ENCODE data around the gene NEDD9.

The NEDD9 gene

GRCh38 chr6:11221623-11222384 is 10.7 kb downstream of the NEDD9 start:
- no peak for TF ChIP-seq EZH2phosphoT487 (IDR thresholded peaks at IDR 0.05; ENCODE audit: low read length)
- TF ChIP-seq CTCF (IDR thresholded peaks at IDR 0.05; ENCODE audit: low read length) = no peak
- no peak for TF ChIP-seq EZH2 (optimal IDR thresholded peaks at IDR 0.05; ENCODE audit: low read depth, low read length)
- H3K9me3 ChIP-seq (replicated peaks; ENCODE audit: insufficient read depth, low read length) = no peaks in the 10 kb centered on the region
- H3K4me3 ChIP-seq (ENCODE audit: low read length) = no peak overlapping the region
- no peaks in the 10 kb centered on the region for H3K27me3 ChIP-seq (replicated peaks; ENCODE audit: insufficient read depth, low read length)
- no peaks in the 10 kb centered on the region for H3F3A ChIP-seq (ENCODE audit: insufficient read depth, low read length)
- H3K27ac ChIP-seq (ENCODE audit: low read length) = no peak overlapping the region
- H3K9ac ChIP-seq (ENCODE audit: low read length) = no peak overlapping the region
- no peaks in the 10 kb centered on the region for H3K4me1 ChIP-seq (ENCODE audit: low read length)
- no peak overlapping the region for H3K4me2 ChIP-seq (ENCODE audit: low read depth, low read length)
- no peaks in the 10 kb centered on the region for H3K36me3 ChIP-seq (replicated peaks; ENCODE audit: insufficient read depth, low read length)
- H3K9me2 ChIP-seq (replicated peaks; ENCODE audit: insufficient read depth, low read length) = no peaks in the 10 kb centered on the region
- H4K20me1 ChIP-seq (ENCODE audit: insufficient read depth, low read length) = no peaks in the 10 kb centered on the region
- no peaks in the 10 kb centered on the region for H3K79me2 ChIP-seq (ENCODE audit: low read length)
- no peak overlapping the region for H2AFZ ChIP-seq (ENCODE audit: low read length)
- DNase-seq = no peak

- Histone ChIP-seq H3K9ac (ENCODE audit: low read length) (no peak overlapping the region), H3K27ac (ENCODE audit: low read length) (no peak overlapping the region), H3K79me2 (ENCODE audit: low read length) (no peaks in the 10 kb centered on the region), H3K9me2 (replicated peaks; ENCODE audit: insufficient read depth, low read length) (no peaks in the 10 kb centered on the region), H3K4me2 (ENCODE audit: low read depth, low read length) (no peak overlapping the region), H2AFZ (ENCODE audit: low read length) (no peak overlapping the region), H3K4me3 (ENCODE audit: low read length) (no peak overlapping the region), H3K27me3 (replicated peaks; ENCODE audit: insufficient read depth, low read length) (no peaks in the 10 kb centered on the region), H3K4me1 (ENCODE audit: low read length) (no peaks in the 10 kb centered on the region), H3K9me3 (replicated peaks; ENCODE audit: insufficient read depth, low read length) (no peaks in the 10 kb centered on the region), H4K20me1 (ENCODE audit: insufficient read depth, low read length) (no peaks in the 10 kb centered on the region), H3K36me3 (replicated peaks; ENCODE audit: insufficient read depth, low read length) (no peaks in the 10 kb centered on the region), H3F3A (ENCODE audit: insufficient read depth, low read length) (no peaks in the 10 kb centered on the region)
- DNase-seq = no peak
- TF ChIP-seq EZH2 (optimal IDR thresholded peaks at IDR 0.05; ENCODE audit: low read depth, low read length) (no peak), CTCF (IDR thresholded peaks at IDR 0.05; ENCODE audit: low read length) (no peak), EZH2phosphoT487 (IDR thresholded peaks at IDR 0.05; ENCODE audit: low read length) (no peak)
Observed at GRCh38 chr6:11219400-11219834, 13.1 kb downstream of the NEDD9 start.

- H3K36me3 ChIP-seq (replicated peaks; ENCODE audit: insufficient read depth, low read length) = no peaks in the 10 kb centered on the region
Observed at GRCh38 chr6:11218538-11219399, 13.7 kb downstream of the NEDD9 start.

More at GRCh38 chr6:11218538-11219399, 13.7 kb downstream of the NEDD9 start:
- H4K20me1 ChIP-seq (ENCODE audit: insufficient read depth, low read length) = no peaks in the 10 kb centered on the region
- H3K4me1 ChIP-seq (ENCODE audit: low read length) = no peaks in the 10 kb centered on the region
- no peaks in the 10 kb centered on the region for H3K27me3 ChIP-seq (replicated peaks; ENCODE audit: insufficient read depth, low read length)
- H3K9ac ChIP-seq (ENCODE audit: low read length) = no peak overlapping the region
- no peak overlapping the region for H3K4me2 ChIP-seq (ENCODE audit: low read depth, low read length)
- TF ChIP-seq EZH2 (optimal IDR thresholded peaks at IDR 0.05; ENCODE audit: low read depth, low read length) = no peak
- no peaks in the 10 kb centered on the region for H3K9me3 ChIP-seq (replicated peaks; ENCODE audit: insufficient read depth, low read length)
- no peak for DNase-seq
- H3F3A ChIP-seq (ENCODE audit: insufficient read depth, low read length) = no peaks in the 10 kb centered on the region
- no peaks in the 10 kb centered on the region for H3K79me2 ChIP-seq (ENCODE audit: low read length)
- H3K9me2 ChIP-seq (replicated peaks; ENCODE audit: insufficient read depth, low read length) = no peaks in the 10 kb centered on the region
- no peak overlapping the region for H2AFZ ChIP-seq (ENCODE audit: low read length)
- no peak overlapping the region for H3K4me3 ChIP-seq (ENCODE audit: low read length)
- H3K27ac ChIP-seq (ENCODE audit: low read length) = no peak overlapping the region

Data from MM.1S (cell line).